ENCODE results near the gene FAM229B. TPM values are rescaled to one million over a fixed set of nuclear protein-coding genes. Genes with fewer than 3 reads are reported as not detected.

The FAM229B gene
- 11.3 TPM for polyA plus RNA-seq (2012; ENCODE audit: insufficient read length, low read depth)

GRCh38 chr6:112087136-112087911 lies at the start of gene FAM229B, which contains the start of gene TUBE1:
TSS of gene FAM229B (plus strand) at chr6:112087591. CDS start at chr6:112099284, 11,693 bp downstream.
TSS of gene TUBE1 (minus strand) at chr6:112087482. CDS start at chr6:112087434, 48 bp downstream.
- no peak for TF ChIP-seq REST (IDR thresholded peaks at IDR 0.05; ENCODE audit: insufficient read depth in 1 of 2, low read depth in 2 of 2, low read length in 2 of 2)
- TF ChIP-seq SIN3A (IDR thresholded peaks at IDR 0.05; ENCODE audit: borderline replicate concordance, insufficient read depth, low read length): 0 out of 2 replicates have a peak, but pooled peaks have one; percentile 10
- TF ChIP-seq FOXP2 (optimal IDR thresholded peaks at IDR 0.05; ENCODE audit: borderline replicate concordance, extremely low read depth, extremely low read length, insufficient read depth): peak; percentile 86
- TF ChIP-seq POLR2AphosphoS5 (IDR thresholded peaks at IDR 0.05; ENCODE audit: low read depth, low read length): peak; percentile 87
- 0 out of 2 replicates have a peak, but pooled peaks have one; percentile 26 for TF ChIP-seq TAF1 (IDR thresholded peaks at IDR 0.05; ENCODE audit: borderline replicate concordance, insufficient read depth, low read length)

- no peak for TF ChIP-seq REST (IDR thresholded peaks at IDR 0.05; ENCODE audit: insufficient read depth in 1 of 2, low read depth in 2 of 2, low read length in 2 of 2)
- TF ChIP-seq TAF1 (IDR thresholded peaks at IDR 0.05; ENCODE audit: borderline replicate concordance, insufficient read depth, low read length): no peak
- TF ChIP-seq FOXP2 (optimal IDR thresholded peaks at IDR 0.05; ENCODE audit: borderline replicate concordance, extremely low read depth, extremely low read length, insufficient read depth): no peak
- TF ChIP-seq SIN3A (IDR thresholded peaks at IDR 0.05; ENCODE audit: borderline replicate concordance, insufficient read depth, low read length): no peak
- TF ChIP-seq POLR2AphosphoS5 (IDR thresholded peaks at IDR 0.05; ENCODE audit: low read depth, low read length): no peak
Observed at GRCh38 chr6:112037783-112038216, 49.6 kb upstream of the FAM229B start.

GRCh38 chr6:112038268-112038667 lies 49.1 kb upstream of the FAM229B start:
- TF ChIP-seq SIN3A (IDR thresholded peaks at IDR 0.05; ENCODE audit: borderline replicate concordance, insufficient read depth, low read length): no peak
- TF ChIP-seq TAF1 (IDR thresholded peaks at IDR 0.05; ENCODE audit: borderline replicate concordance, insufficient read depth, low read length): no peak
- no peak for TF ChIP-seq FOXP2 (optimal IDR thresholded peaks at IDR 0.05; ENCODE audit: borderline replicate concordance, extremely low read depth, extremely low read length, insufficient read depth)
- TF ChIP-seq POLR2AphosphoS5 (IDR thresholded peaks at IDR 0.05; ENCODE audit: low read depth, low read length): no peak
- TF ChIP-seq REST (IDR thresholded peaks at IDR 0.05; ENCODE audit: insufficient read depth in 1 of 2, low read depth in 2 of 2, low read length in 2 of 2): no peak

- TF ChIP-seq SIN3A (IDR thresholded peaks at IDR 0.05; ENCODE audit: borderline replicate concordance, insufficient read depth, low read length): no peak
- no peak for TF ChIP-seq FOXP2 (optimal IDR thresholded peaks at IDR 0.05; ENCODE audit: borderline replicate concordance, extremely low read depth, extremely low read length, insufficient read depth)
- TF ChIP-seq REST (IDR thresholded peaks at IDR 0.05; ENCODE audit: insufficient read depth in 1 of 2, low read depth in 2 of 2, low read length in 2 of 2): no peak
- TF ChIP-seq TAF1 (IDR thresholded peaks at IDR 0.05; ENCODE audit: borderline replicate concordance, insufficient read depth, low read length): no peak
- no peak for TF ChIP-seq POLR2AphosphoS5 (IDR thresholded peaks at IDR 0.05; ENCODE audit: low read depth, low read length)
Observed at GRCh38 chr6:112038756-112039430, 48.5 kb upstream of the FAM229B start.

All from PFSK-1 (cell line).